Prostate gland (tissue), 2 donors: Measurements from ENCODE around the gene OR4D9. TPM values are rescaled to one million over a fixed set of nuclear protein-coding genes. Genes with fewer than 3 reads are reported as not detected.

Source experiments
- DNase-seq: peaks from one replicate; pipeline ENCODE4 v3.0.0-alpha.2; 2019; ENCODE audit warnings: low spot score
- H3K27ac ChIP-seq, 2 donors: fragments of 200-600 bp; sonication (generic); 2 replicates each; pipeline ENCODE4 v1.5.1; 2017 to 2019
- H3K27me3 ChIP-seq: fragments of 200-600 bp; sonication (generic); replicated peaks from 2 replicates; pipeline ENCODE4 v1.5.1; 2019; ENCODE audit not compliant: insufficient read depth
- H3K36me3 ChIP-seq, 2 donors: fragments of 200-600 bp; sonication (generic); 1 replicate in 1 of 2; 2 replicates in 1 of 2; pipeline versions ENCODE4 v1.5.1 to v1.8.1; 2017 to 2019
- H3K4me1 ChIP-seq: fragments of 200-600 bp; sonication (generic); replicated peaks from 2 replicates; pipeline ENCODE4 v1.5.1; 2019
- H3K4me3 ChIP-seq, 2 donors: fragments of 200-600 bp; sonication (generic); 2 replicates each; pipeline ENCODE4 v1.5.1; 2017 to 2019
- H3K9me3 ChIP-seq: fragments of 200-600 bp; sonication (generic); 2 replicates; pipeline ENCODE4 v1.5.1; 2017
- POLR2A ChIP-seq: fragments of 450-650 bp; IDR thresholded peaks from one replicate; pipeline ENCODE4 v1.6.1; 2016; ENCODE audit warnings: antibody characterized with exemption, mild to moderate bottlenecking
- POLR2AphosphoS5 ChIP-seq: sonication (generic); formaldehyde crosslinking; IDR thresholded peaks from one replicate; pipeline ENCODE4 v1.6.1; 2017; ENCODE audit warnings: antibody characterized with exemption
- WGBS: methylation state at CpG from one replicate; pipeline ENCODE4 v1.1.5; 2018; 5-methylcytosine and 5-hydroxymethylcytosine counted together
- intact Hi-C: fragments of 100-400 bp; cut with DNase I; formaldehyde crosslinking; loops from one replicate; pipeline ENCODE4 v1.14.2; 2022
- total RNA-seq, 2 donors: library from RNA; depleted of rRNA; stranded (reverse); fragments of >200 nt; gene quantifications; one replicate each; pipeline ENCODE4 v1.1.0, GENCODE V29; 2016
- TF ChIP-seq, protein P1 (sequence below), 4 experiments: fragments of 200-600 bp in 2 of 4; fragments of 450-650 bp in 2 of 4; sonication (generic) in 2 of 4; IDR thresholded peaks; 1 replicate in 3 of 4; 2 replicates in 1 of 4; pipeline ENCODE4 v1.5.1; 2016 to 2019; ENCODE audit warnings: antibody characterized with exemption in 4 of 4, mild to moderate bottlenecking in 2 of 4, moderate library complexity in 2 of 4

Gene OR4D9
- total RNA-seq, 2 donors from 2014 or later, result not detected

DNA sequence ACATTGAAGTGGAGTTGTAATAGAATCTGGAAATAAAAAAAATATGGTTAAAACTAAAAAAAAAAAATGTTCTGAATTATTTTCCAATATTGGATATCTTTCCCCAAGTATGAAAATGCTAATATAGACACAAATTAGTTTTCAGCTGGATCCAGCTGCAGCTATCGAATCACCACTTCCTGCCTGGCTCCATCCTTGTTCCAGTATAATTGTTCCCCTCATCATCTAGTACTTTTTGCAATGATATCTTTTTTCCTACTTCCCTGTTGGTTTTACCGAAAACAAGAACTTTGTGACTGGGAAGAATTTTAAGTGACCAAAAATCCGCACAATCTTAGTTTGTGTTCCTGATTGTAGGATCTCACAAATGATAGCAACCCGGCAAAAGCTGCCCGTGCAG, 9.4 kb downstream of the OR4D9 start:
- H3K27ac ChIP-seq, result no peak overlapping the region
- H3K4me1 ChIP-seq, result no peaks in the 10 kb centered on the region
- no peaks in the 10 kb centered on the region for H3K36me3 ChIP-seq
- no peaks in the 10 kb centered on the region for H3K9me3 ChIP-seq
- no peak for DNase-seq
- intact Hi-C loops, result no loop called here
- no peak for TF ChIP-seq POLR2A
- TF ChIP-seq, protein P1, sequence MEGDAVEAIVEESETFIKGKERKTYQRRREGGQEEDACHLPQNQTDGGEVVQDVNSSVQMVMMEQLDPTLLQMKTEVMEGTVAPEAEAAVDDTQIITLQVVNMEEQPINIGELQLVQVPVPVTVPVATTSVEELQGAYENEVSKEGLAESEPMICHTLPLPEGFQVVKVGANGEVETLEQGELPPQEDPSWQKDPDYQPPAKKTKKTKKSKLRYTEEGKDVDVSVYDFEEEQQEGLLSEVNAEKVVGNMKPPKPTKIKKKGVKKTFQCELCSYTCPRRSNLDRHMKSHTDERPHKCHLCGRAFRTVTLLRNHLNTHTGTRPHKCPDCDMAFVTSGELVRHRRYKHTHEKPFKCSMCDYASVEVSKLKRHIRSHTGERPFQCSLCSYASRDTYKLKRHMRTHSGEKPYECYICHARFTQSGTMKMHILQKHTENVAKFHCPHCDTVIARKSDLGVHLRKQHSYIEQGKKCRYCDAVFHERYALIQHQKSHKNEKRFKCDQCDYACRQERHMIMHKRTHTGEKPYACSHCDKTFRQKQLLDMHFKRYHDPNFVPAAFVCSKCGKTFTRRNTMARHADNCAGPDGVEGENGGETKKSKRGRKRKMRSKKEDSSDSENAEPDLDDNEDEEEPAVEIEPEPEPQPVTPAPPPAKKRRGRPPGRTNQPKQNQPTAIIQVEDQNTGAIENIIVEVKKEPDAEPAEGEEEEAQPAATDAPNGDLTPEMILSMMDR (IDR thresholded peaks at IDR 0.05), result no peak
- no peak for TF ChIP-seq POLR2AphosphoS5
- H3K27me3 ChIP-seq, result no peaks in the 10 kb centered on the region
- no peak overlapping the region for H3K4me3 ChIP-seq
- 82% methylated on average over 5 of the region's 5 CpGs for WGBS

DNA sequence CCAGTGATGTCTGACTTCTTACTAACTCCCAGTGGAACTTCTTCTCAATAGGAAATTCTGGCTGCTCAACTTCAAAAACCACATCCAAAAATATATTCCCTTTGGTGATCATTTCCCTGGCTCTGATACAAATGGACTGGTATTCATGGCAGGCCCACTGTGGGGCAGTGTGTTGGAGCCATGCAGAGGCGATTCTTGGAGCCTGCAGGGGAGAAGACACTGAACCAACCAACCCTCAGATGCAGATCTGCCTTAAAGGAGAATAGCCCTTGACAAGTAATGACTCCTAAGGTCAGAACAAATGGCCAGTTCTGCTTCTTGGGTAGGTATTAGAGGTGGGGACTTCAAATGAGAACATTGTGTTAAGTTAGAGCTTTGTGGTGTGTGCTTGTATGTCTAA, 12.2 kb downstream of the OR4D9 start:
- no peaks in the 10 kb centered on the region for H3K27me3 ChIP-seq
- 21% methylated on average over 1 of the region's 1 CpG for WGBS
- no peak for DNase-seq
- no peaks in the 10 kb centered on the region for H3K9me3 ChIP-seq
- H3K4me3 ChIP-seq, result no peak overlapping the region
- no peaks in the 10 kb centered on the region for H3K36me3 ChIP-seq
- H3K27ac ChIP-seq, result no peak overlapping the region
- no peaks in the 10 kb centered on the region for H3K4me1 ChIP-seq
- intact Hi-C loops, result no loop called here
- TF ChIP-seq POLR2AphosphoS5, result no peak
- no peak for TF ChIP-seq POLR2A
- TF ChIP-seq, protein P1 (IDR thresholded peaks at IDR 0.05), result no peak

DNA sequence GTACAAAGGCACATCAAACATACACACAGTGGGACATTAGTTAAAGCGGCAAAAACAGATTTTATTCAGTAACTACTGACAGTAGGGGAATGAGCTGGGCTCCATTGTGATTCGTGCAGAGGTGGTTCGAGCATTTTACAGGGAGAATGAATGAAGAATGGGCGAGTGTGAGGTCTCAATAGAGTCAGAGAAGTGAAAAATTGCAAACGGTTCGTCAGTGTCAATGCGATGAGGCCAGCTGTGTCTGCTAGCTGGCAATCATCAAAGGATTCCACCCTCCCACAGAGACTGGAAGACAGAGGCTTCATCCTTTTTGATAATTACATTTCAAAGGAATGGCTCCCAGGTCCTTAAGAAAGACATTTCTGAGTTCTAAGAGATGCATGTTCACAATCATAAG, 17.4 kb downstream of the OR4D9 start:
- H3K9me3 ChIP-seq, result no peaks in the 10 kb centered on the region
- H3K4me1 ChIP-seq, result no peaks in the 10 kb centered on the region
- WGBS, result 55% methylated on average over 7 of the region's 7 CpGs
- TF ChIP-seq, protein P1 (IDR thresholded peaks at IDR 0.05), result no peak
- TF ChIP-seq POLR2AphosphoS5, result no peak
- no peak for TF ChIP-seq POLR2A
- DNase-seq, result no peak
- no peak overlapping the region for H3K4me3 ChIP-seq
- H3K27me3 ChIP-seq, result no peaks in the 10 kb centered on the region
- intact Hi-C loops, result no loop called here
- no peak overlapping the region for H3K27ac ChIP-seq
- no peaks in the 10 kb centered on the region for H3K36me3 ChIP-seq

DNA sequence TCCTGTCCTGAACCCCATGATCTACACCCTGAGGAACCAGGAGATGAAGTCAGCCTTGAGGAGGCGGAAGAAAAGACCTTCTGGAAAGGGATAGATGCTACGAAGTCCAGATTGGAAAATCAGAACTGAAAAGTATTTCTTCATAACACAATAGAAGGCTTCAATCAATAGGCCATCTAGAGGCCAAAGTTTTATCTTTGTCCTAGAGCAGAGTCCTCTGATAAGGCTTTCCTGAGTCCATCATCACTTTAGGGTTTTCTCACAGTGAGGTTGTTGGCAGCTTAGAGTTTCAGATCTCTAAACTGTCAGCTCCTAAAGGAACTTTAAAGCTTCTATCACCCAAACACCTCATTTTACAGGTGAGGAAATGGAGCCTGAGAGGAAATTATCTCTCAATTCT, 21.3 kb downstream of the OR4D9 start:
- intact Hi-C loops, result no loop called here
- Histone ChIP-seq H3K27me3 (no peaks in the 10 kb centered on the region), H3K4me1 (no peaks in the 10 kb centered on the region), H3K4me3 (no peak overlapping the region), H3K9me3 (no peaks in the 10 kb centered on the region), H3K36me3 (no peaks in the 10 kb centered on the region), H3K27ac (no peak overlapping the region)
- TF ChIP-seq, protein P1 (IDR thresholded peaks at IDR 0.05), result no peak
- TF ChIP-seq POLR2AphosphoS5, result no peak
- TF ChIP-seq POLR2A, result no peak
- DNase-seq, result no peak
- 98% methylated on average over 2 of the region's 2 CpGs for WGBS

DNA sequence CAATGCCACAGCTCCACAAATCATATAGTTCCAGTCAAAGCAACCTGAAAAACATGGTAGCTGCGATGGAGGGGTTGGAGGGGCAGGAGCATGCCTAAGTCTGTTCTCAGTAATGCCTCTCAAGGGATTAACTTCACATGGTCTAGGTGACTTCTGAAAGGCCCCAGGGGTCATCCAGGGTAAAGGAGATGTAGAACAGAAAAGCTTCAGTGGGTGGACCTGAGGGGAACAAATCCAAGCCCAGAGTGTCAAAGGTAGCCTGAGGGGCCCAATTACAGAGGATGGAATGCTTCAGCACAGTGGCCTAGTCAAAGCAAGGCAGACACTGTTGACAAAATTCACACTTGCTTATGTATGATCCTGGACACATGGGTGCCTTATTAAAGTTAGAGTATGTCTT, 23.3 kb downstream of the OR4D9 start:
- Histone ChIP-seq H3K4me1 (no peaks in the 10 kb centered on the region), H3K36me3 (no peaks in the 10 kb centered on the region), H3K4me3 (no peak overlapping the region), H3K27me3 (no peaks in the 10 kb centered on the region), H3K9me3 (no peaks in the 10 kb centered on the region), H3K27ac (no peak overlapping the region)
- intact Hi-C loops, result no loop called here
- DNase-seq, result no peak
- 76% methylated on average over 1 of the region's 1 CpG for WGBS
- TF ChIP-seq POLR2A (no peak), POLR2AphosphoS5 (no peak)
- TF ChIP-seq, protein P1 (IDR thresholded peaks at IDR 0.05), result no peak
